Cortex of kidney (tissue), 1 donor: Measurements from ENCODE around the gene RASIP1.
A peak's percentile ranks its signal among the peaks of the same experiment; 100 is the strongest.

Experiments
- DNase-seq: peaks from one replicate; lab custom pipeline; 2025; lab: John Stamatoyannopoulos, UW

RASIP1 gene

DNA sequence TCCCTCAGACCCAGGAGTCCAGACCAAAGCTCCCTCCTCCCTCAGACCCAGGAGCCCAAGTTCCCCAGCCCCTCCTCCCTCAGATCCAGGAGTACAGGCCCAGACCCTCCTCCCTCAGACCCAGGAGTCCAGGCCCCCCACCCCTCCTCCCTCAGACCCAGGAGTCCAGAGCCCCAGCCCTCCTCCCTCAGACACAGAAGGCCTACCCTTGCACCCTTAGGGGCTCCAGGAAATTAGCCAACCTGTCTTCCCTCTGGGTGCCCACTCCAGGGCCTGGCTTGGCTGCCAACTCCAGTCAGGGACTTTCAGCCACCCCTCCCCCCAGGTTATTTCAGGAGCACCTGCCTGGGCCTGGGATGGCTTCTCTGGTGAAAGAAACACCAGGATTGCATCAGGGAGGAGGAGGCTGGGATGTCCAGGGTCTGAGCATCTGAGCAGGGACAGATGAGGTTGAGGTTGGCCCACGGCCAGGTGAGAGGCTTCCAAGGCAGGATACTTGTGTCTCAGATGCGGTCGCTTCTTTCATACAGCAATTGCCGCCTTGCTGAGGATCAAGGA is 14.8 kb upstream of the RASIP1 start, which contains the start of gene FGF21:
Gene FGF21, plus strand, starts transcription at position 441 of the 558 bp plus-strand sequence. CDS start 713 bp downstream, outside the sequence.
- no peak for DNase-seq

DNA sequence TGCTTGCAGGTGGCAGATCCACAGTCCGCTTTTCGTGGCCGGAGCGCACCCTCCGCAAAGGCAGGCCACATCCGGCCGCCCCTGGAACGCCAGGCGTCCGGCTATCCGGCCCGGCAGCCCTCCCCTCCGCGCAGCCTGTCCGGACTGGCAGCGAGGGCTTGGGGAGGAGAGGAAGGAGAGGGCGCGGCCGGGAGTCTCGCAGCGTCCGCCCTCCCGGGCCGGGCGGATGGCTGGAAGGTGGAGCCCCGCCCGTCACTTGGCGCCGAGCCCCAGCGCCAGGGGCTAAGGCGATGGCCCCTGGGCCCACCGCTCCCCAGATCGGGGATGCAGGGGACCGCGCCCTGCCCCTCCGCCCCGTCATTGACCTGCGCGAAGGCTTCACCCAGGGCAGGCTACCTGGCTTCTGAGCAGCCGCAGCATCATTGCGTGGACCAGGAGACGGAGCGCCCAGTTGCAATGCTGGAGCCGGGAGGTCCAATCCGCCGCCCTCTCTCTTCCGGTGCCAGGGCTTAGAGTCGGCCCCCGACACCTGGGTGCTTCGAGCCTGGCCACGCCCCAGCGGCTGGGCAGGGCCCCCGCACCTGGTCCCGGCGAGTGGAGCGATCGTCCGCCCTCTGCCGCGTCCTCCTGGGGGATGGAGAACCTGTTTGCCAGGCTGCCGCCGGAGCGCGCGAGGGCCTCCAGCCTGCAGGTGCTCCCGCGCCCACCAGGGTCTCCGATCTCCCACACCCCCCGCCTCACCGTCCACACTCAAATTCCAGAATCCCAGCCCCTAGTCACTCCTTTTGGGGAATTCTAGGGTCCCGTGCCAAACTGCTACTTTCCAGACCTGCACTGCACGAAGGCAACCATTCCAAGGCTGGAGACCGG is 12.3 kb upstream of the RASIP1 start, which contains the start of gene FUT1:
Gene FUT1, minus strand, starts transcription at position 146 of the 870 bp plus-strand sequence. CDS start 1,360 bp downstream, outside the sequence.
- no peak for DNase-seq

DNA sequence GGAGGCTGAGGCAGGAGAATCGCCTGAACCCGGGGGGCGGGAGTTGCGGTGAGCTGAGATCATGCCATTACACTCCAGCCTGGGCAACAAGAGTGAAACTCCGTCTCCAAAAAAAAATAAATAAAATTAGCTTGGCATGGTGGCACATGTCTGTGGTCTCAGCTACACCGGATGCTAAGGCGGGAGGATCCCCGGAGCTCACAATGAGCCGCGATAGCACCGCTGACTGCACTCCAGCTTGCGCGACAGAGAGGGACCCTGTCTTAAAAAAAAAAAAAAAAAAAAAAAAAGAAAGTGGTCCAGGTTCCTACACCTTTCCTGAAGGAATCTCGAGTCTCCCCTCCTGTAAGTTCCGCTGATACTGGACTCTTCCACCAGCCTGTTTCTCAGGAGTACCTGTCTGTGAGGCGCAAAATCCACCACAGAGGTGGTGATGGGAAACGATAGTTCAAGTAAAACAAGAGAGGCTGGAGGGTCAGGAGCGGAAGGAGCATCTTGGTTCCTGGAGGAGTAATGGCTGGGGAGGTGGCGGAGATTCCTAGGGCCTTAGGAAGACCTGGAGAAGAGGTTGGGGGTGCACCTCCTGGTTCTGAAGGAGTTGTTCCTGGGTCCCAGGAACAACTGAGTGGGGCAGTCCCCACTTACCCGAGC is 11.6 kb upstream of the RASIP1 start:
- no peak for DNase-seq

DNA sequence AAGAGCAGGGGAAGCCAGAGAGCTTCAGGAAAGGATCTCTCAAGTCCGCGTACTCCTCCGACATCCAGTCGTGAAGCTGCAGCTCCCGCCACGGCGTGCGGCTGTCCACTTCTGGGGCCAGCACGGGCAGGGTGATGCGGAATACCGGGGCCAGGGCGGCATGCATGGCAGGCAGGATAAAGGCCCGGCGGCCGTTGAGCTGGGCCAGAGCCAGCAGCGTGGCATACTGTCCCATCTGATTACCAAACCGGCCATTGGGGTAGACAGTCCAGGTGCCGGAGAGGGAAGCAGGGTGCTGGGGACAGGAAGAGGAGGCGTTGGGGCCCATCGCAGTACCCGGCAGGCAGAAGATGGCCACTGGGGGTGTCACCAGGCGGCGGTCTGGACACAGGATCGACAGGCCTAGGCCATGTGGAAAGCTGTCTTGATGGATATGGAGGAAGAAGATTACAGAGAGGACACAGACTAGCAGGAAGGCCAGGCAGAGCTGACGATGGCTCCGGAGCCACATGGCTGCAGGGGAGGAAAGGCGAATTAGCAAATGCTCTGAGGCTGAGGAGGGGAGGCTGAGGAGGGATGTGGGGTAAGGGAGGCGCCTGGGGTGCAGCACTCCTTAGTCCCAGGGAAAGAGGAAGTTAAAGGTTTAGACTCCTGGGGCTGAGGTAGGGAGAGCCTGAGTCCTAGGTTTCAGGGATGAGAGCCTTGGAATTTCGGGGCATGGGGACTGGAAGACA is 10.5 kb upstream of the RASIP1 start:
- DNase-seq, result no peak

DNA sequence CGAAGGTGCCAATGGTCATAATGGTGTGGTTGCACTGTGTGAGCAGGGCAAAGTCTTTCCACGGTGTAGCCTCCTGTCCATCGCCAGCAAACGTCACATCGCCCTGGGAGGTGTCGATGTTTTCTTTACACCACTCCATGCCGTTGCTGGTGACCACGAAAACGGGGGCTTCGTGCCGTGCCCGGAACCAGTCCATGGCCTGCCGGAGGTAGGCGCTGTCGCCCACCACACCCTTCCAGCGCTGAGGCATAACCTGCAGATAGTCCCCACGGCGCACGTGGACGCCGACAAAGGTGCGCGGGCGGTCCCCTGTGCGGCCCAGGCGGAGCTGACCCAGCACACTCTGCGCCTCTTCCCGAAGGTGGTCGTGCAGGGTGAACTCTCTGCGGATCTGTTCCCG is 9.9 kb upstream of the RASIP1 start:
- no peak for DNase-seq

DNA sequence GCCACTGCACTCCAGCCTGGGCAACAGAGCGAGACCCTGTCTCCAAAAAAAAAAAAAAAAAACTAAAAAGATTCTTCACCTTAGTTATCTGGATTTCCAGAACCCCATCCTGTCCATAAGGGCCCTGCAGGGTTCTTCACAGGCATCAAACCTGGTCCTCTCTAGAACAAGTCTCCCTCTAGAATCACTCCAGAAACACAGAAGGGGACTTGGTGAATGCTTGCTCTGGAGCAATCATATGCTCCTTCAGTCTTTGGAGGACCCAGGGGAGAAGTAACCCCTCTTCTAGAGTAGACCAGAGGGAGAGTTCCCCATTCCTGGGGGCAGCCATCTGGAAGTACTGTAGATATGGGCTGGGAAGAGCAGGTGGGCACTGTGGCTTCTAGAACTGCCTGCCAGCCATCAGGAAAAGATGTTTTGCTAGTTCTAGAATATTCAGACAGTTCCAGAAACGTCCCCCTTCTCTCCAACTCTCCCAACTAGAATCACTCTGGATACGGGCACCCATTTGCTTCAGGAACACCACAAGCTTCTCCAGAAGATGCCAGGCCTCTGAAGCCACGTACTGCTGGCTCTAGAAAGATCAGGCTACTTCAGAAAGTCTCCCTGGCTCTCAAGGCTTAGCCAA is 9.3 kb upstream of the RASIP1 start:
- no peak for DNase-seq

DNA sequence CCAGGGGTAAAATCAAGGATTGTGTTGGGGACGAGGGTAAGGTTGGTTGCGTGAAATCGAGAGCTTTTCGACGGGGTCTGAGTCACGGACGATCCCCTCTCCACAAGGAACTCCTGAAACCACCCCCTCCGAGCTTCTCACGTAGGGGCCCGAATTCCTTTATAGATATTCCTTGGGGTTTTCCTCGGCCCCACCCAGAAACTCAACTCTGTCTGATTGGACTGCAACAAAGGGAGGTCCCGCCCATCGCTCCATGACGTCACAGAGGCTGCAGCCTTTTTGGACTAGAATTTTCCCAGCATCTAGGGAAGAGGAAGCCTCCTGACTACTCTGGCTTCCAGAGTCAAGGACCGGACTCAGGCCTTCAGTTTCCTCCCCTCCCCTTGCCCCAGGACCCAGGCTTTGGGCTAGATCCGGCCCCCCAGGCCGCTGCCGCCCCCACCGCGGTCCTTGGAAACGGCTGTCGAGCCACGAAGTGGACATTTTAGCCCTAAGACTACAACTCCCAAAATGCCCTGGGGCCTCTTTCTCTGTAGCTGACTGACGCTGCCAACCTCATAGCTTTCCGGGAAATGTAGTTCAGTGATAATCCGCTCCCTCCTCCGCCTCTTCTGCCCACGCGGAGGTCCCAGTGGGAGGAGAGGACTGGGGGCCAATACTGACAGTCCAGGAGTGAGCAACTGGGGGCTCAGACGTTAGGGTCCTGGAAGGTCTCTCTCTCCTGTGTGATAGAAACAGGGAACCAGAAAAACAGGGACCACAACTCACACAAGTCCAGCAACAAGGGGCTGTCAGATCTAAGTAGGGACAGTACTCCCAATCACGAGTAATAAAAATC is 6.5 kb upstream of the RASIP1 start, which contains the start of gene IZUMO1:
Gene IZUMO1, minus strand, starts transcription at position 172 of the 838 bp plus-strand sequence. CDS start 1,050 bp downstream, outside the sequence.
- no peak for DNase-seq

DNA sequence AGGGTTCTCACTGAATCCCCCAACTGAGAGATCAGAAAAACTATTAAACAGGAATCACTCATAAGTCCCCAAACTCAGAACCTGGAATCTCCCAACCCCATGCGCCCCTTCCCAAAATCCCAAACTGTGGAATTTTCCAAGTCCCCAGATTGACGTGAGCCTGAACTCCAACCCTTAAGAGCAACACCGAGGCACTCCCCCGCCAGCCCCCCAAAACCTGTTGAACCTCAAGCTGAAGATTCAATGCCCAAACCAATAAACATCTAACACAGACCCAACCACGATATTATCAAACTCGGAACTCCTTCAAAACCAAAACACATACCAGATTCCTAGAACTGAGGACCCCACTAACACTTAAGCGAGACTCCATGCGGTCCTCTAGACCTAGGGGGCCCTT is 5.7 kb upstream of the RASIP1 start:
- no peak for DNase-seq

DNA sequence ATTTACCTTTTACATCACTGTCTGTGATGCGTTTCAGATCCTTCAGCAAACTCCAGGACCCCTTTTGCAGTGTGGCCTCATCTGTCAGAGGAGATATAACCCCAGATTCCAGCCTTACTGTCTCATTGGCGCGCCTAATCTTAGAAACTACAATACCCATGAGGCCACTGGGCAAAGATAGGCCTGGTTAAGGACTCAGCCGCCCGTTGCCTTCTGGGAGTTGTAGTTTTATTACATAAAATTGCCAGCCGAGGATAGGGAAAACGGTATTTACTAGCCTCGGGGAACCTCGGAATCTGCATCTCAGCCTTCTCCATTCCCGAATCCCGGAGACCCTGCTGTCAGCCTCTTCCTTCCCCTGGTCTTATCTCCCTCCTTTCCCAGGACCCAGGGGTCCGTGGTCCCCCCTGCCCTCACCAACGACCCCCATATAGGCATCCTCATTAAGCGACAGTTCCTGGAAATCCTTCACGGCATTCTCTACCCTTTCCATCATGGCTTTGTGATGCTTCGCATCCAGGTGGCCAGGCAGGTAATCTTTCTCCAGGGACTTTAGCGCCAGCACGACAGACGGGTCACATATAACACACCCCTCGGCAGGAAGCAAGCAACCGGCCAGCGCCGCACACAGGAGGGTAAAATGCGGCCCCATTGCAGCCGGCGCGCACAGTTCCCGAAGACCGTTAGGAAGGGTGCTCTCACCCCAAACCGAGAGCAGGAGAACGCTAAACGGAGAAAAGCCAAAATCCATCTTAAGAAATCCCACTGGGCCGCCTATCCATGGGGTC is 5.0 kb upstream of the RASIP1 start:
- no peak for DNase-seq

DNA sequence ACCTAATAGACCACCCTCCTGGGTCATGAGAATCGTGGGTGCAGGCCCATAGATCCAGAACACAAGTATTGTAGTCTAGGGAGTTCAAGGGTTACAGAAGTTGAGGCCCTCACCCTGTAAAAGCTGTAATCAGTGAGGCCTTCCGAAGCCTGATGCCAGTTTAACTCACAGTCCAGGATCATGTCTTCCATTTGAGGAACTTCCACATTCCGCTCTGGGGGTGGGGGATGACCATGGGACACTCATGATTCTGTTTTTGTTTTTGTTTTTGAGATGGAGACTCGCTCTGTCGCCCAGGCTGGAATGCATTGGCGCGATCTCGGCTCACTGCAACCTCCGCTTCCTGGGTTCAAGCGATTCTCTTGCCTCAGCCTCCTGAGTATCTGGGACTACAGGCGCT is 1.7 kb upstream of the RASIP1 start:
- no peak for DNase-seq

DNA sequence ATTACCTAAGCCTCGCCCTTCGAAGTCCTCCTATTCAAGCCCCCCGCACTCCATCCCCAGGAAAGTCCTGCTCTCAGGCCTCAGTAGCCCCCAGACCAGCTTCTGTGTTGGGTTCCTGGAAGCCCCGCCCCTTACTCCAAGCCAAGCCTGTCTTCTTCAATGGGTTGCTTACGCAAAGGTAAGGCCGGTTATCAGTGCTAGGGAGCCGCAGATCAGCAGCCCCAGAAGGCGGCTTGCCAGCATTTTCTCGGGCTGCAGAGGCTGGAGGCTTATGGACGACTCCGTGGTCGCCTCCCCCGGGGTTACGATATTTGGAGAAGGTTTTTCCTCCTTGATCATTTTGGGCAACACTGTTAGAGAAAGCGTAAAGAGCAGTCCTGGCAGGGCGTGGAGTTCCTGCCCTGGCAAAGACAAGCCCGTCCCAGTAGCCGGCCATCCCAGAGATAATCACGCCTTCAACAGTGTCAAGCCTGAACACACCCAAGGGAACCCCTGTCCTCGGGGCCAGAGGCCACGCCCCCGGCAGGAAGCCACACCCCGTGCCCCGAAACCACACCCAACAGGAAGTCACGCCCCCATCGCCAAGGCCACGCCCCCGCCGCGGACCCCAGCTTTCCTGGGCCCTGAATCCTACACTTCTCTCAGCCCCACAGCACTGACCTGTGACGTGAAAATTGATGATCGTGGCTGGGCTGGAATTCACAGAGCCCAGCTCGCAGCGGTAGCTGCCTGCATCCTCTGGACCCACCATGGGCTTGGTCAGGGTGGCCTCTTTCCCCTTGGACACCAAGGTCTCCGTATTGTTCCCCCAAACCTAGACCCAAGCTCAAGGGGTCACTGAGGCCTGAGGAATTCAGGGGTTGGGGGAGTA is 954 bp upstream of the RASIP1 start:
- no peak for DNase-seq

DNA sequence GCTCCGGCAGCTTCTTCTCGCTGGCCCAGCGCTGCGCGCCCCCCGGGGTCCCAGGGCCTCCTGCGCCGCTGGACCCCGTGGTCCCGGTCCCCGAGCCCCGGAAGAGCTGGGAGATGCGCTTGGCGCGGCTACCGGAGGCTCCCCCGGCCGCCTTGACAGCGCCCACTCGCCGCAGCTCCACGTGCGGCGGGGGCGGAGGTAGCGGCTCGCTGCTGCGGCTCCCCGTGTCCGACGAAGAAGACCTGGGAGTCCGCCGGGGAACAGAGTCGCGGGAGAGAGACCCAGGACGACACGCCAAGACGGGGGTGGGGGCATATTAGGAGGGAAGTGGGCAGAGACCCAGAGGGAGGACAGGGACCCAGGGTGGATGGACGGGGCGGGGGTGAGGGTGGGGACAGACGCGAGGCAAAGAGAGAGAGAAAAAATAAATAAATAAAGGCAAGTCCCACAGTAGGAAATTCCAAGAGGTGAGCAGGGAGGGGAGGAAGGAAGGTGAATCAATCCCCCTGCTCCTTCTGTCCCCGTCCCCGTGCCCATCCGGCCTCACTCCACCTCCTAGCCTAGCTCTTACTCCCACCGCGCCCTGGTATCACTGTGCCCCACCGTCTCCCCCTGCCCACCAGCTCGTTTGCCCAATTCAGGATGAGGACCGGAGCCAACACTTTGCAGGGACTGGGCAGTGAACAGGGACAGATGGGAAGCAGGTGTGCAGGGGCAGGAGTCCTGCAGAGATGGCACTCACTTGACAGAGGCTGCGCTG is 826 bp downstream of the RASIP1 start:
- DNase-seq, result no peak

DNA sequence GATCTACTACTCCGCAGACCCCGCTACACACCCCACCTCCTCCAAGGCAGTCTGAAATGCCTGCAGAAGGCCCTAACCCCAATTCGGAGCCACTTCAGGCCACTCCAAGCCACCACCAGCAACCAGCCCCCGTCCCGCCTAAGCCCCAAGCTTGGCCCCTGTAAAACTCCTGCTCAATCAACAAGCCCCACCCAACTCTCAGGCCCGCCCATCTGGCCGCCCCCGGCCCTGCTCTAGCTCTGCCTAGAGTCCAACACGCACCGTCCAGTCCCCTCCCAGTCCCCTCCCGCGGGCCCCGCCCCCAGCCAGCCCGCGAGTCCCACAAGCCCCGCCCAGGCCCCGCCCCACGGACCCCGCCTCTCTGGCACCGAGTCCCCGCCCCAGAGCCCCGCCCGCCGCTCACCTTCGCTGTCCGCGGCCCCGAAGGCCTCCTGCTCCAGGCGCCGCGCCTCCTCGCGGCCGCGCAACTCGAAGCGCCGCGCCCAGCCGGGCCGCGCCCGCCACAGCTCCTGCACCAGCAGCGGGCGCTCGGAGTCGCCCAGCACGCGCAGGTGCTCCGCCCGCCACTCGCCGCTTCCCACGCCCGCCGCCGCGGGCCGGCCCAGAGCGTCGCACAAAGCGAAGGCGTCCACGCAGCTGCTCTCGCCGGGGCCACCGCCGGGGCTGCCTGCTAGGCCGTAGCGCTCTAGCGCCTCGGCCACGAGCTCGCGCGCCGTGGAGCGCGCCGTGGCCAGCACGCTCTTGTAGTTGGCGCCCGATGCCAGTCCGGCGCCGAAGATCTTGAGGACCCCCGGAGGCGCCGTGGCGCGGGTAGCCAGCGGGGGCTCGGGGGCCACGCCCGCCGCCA is 1.6 kb downstream of the RASIP1 start:
- DNase-seq, result peak; percentile 74

DNA sequence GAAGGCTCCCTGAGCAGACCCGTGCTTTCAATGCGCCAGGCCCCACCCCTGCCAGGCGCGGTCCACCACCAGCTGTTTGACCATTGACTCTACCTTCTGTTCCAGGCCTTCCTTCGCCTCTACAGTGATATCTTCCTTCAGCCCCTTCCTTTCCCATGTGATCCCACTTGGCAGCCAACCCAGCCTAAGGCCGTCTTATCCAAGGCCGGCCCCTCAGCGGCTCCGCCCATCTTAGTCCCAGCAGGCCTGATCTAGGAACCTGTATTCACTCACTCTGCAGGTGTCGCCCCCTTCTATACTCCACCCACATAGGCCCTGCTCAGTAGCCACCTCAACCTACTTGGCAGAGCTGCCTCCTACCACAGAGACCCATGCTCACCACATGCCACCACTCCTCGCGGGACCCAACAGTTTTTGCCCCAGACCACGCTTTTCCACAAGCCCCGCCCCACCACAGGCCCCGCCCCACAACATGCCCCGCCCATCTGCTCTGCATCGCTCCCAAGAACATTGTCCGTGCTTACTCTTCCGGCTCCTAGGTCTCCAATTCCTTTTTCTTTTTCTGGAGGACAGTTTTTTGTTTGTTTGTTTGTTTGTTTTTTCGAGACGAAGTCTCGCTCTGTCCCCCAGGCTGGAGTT is 2.9 kb downstream of the RASIP1 start:
- DNase-seq, result no peak

DNA sequence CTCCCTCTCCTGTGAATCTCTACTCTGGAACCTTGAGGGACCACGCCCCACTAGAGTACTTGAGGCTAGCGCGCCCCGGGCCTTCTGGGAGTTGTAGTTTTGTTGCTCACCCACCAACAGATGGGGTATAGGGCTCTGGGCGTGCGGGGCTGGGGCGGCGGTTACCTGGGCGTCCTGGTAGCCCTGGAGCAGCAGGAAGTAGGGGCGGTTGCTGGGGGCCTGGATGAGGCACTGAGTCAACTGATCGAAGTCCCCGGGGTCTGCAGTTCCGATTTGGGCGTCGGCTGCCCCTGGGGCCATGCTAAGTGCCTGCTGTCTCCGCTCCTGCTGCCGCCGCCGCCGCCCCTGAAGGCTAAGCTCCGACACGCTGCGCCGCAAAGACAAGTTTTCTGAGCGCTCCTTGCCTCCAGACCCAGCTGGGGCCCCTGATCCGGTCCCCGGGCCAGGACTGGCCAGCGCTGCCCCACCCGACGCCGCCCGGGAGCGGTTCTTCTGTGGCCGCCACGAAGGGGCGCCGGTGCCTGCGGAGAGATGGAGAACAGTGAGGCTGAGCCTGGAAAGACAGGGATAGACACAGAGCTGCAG is 5.3 kb downstream of the RASIP1 start:
- DNase-seq, result no peak

DNA sequence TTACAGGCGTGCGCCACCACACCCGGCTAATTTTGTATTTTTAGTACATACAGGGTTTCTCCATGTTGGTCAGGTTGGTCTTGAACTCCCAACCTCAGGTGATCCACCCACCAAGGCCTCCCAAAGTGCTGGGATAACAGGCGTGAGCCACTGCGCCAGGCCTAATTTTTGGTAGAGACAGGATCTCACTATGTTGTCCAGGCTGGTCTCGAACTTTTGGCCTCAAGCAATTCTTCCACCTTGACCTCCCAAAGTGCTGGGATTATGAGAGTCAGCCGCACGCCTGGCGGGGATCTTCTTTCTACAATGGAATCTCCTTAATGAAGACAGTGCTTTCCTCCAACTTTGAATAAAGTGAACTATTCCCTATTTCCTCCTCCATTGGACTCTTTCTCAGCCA is 5.8 kb downstream of the RASIP1 start:
- DNase-seq, result no peak
